WTC11 (cell line): ENCODE measurements around the gene PUDP. TPM values are rescaled to one million over a fixed set of nuclear protein-coding genes. Genes with fewer than 3 reads are reported as not detected.

Experiments
- ATAC-seq: fragments of 200-7000 bp; cut with Tn5 transposase; 2 replicates; pipeline ENCODE4 v1.10.0; 2021; ENCODE audit warnings: mild to moderate bottlenecking, moderate library complexity
- Bru-seq: library from RNA; stranded (reverse); fragments of 400-500 nt; gene quantifications from one replicate; lab custom pipeline; 2021; lab: Mats Ljungman, UMichigan
- CTCF ChIA-PET: fragments of 300-600 bp; sonication (Branson Sonifier 250); formaldehyde crosslinking; loops from one replicate; lab custom pipeline; 2021; ENCODE audit warnings: antibody characterized with exemption; lab: Charles Lee
- POLR2A ChIA-PET: fragments of 350-600 bp; sonication (Branson Sonifier 250); formaldehyde crosslinking; loops from one replicate; lab custom pipeline; 2021; ENCODE audit warnings: antibody characterized with exemption; lab: Charles Lee
- DNase-seq: peaks from one replicate; pipeline ENCODE4 v3.0.0; 2021; ENCODE audit warnings: low spot score
- H3K27ac Mint-ChIP-seq: 2 replicates; pipeline ENCODE4 v1.8.0; 2021; ENCODE audit warnings: mixed read lengths
- H3K27me3 Mint-ChIP-seq: 2 replicates; pipeline ENCODE4 v1.8.0; 2021; ENCODE audit warnings: low read depth, mild to moderate bottlenecking, moderate library complexity, mixed read lengths
- H3K36me3 Mint-ChIP-seq: 2 replicates; pipeline ENCODE4 v1.8.0; 2021; ENCODE audit warnings: mixed read lengths
- H3K4me1 Mint-ChIP-seq: 2 replicates; pipeline ENCODE4 v1.8.0; 2022; ENCODE audit warnings: mixed read lengths
- H3K4me3 Mint-ChIP-seq: 2 replicates; pipeline ENCODE4 v1.8.0; 2021; ENCODE audit warnings: mild to moderate bottlenecking, moderate library complexity, mixed read lengths
- H3K9me3 Mint-ChIP-seq: 2 replicates; pipeline ENCODE4 v1.8.0; 2021; ENCODE audit warnings: mixed read lengths
- ARID4B ChIP-seq: sonication (generic); formaldehyde crosslinking; IDR thresholded peaks from 2 replicates; pipeline ENCODE4 v1.8.0; 2023; ENCODE audit warnings: missing genetic modification reagents, mild to moderate bottlenecking, borderline replicate concordance
- CREM ChIP-seq: sonication (generic); formaldehyde crosslinking; IDR thresholded peaks from 2 replicates; pipeline ENCODE4 v1.8.1; 2022; ENCODE audit warnings: mild to moderate bottlenecking, missing genetic modification reagents, moderate library complexity
- ERG ChIP-seq: fragments of 250-450 bp; sonication (Bioruptor Pico); IDR thresholded peaks from 2 replicates; pipeline ENCODE4 v1.8.0; 2021; ENCODE audit warnings: mild to moderate bottlenecking
- FOXK1 ChIP-seq: sonication (generic); formaldehyde crosslinking; IDR thresholded peaks from 2 replicates; pipeline ENCODE4 v1.8.0; 2022; ENCODE audit warnings: mild to moderate bottlenecking, moderate library complexity, missing genetic modification reagents
- JUN ChIP-seq: sonication (generic); formaldehyde crosslinking; IDR thresholded peaks from 2 replicates; pipeline ENCODE4 v1.8.0; 2023; ENCODE audit warnings: mild to moderate bottlenecking, missing genetic modification reagents
- MXD4 ChIP-seq: fragments of 250-450 bp; sonication (Bioruptor Pico); IDR thresholded peaks from 2 replicates; pipeline ENCODE4 v1.8.0; 2021; ENCODE audit warnings: mild to moderate bottlenecking, moderate library complexity, borderline replicate concordance
- TEAD4 ChIP-seq: sonication (generic); formaldehyde crosslinking; IDR thresholded peaks from 2 replicates; pipeline ENCODE4 v1.8.0; 2022; ENCODE audit warnings: mild to moderate bottlenecking, missing genetic modification reagents
- TP53 ChIP-seq: sonication (generic); formaldehyde crosslinking; IDR thresholded peaks from 2 replicates; pipeline ENCODE4 v1.8.1; 2023; ENCODE audit warnings: mild to moderate bottlenecking, missing genetic modification reagents
- USF1 ChIP-seq: sonication (generic); formaldehyde crosslinking; IDR thresholded peaks from 2 replicates; pipeline ENCODE4 v1.8.0; 2022; ENCODE audit warnings: mild to moderate bottlenecking, missing genetic modification reagents
- ZNF263 ChIP-seq: sonication (generic); formaldehyde crosslinking; IDR thresholded peaks from 2 replicates; pipeline ENCODE4 v1.8.1; 2022; ENCODE audit warnings: low read depth, mild to moderate bottlenecking, moderate library complexity, missing genetic modification reagents
- ZNF281 ChIP-seq: sonication (generic); formaldehyde crosslinking; IDR thresholded peaks from 2 replicates; pipeline ENCODE4 v1.8.0; 2023; ENCODE audit warnings: mild to moderate bottlenecking, missing genetic modification reagents
- ZNF396 ChIP-seq: fragments of 250-450 bp; sonication (Bioruptor Pico); IDR thresholded peaks from 2 replicates; pipeline ENCODE4 v1.8.0; 2021; ENCODE audit warnings: mild to moderate bottlenecking, moderate library complexity, borderline replicate concordance
- ZNF512 ChIP-seq: sonication (generic); formaldehyde crosslinking; IDR thresholded peaks from 2 replicates; pipeline ENCODE4 v1.8.1; 2022; ENCODE audit warnings: missing genetic modification reagents, borderline replicate concordance
- long read RNA-seq, 3 experiments: library from RNA in 1 of 3; library from capped mRNA in 1 of 3; library from polyadenylated mRNA in 1 of 3; unstranded in 2 of 3; stranded (forward) in 1 of 3; transcript quantifications; one replicate each; pipeline ENCODE4 v2.0.0, GENCODE V29; 2021
- total RNA-seq: library from RNA; stranded (reverse); gene quantifications from 3 replicates; pipeline ENCODE4 v1.2.3, GENCODE V29; 2021

The PUDP gene
- 20.8 to 22.2 TPM (median 21.7 TPM) in 3 replicates for total RNA-seq
- percentile 60 among the genes with signal in this experiment for Bru-seq, nascent RNA
- long read RNA-seq, experiment 1, transcript PUDP-201 (4 exons, 2,140 nt): major isoform, 63 of 76 reads
- long read RNA-seq, experiment 1, partial matches to known transcripts: 2 of 76 reads
- long read RNA-seq, experiment 1, other reads (novel, unspliced or antisense): 8 of 76 reads
- long read RNA-seq, experiment 2, transcript PUDP-201 (4 exons, 2,140 nt): major isoform, 13 of 35 reads
- long read RNA-seq, experiment 2, partial matches to known transcripts: 6 of 35 reads
- long read RNA-seq, experiment 2, other reads (novel, unspliced or antisense): 16 of 35 reads
- long read RNA-seq, experiment 3, transcript PUDP-201 (4 exons, 2,140 nt): major isoform, 70 of 94 reads
- long read RNA-seq, experiment 3, partial matches to known transcripts: 16 of 94 reads
- long read RNA-seq, experiment 3, other reads (novel, unspliced or antisense): 6 of 94 reads

- TF ChIP-seq FOXK1: peak; percentile 41; the same call in 1 of the 2 replicates
- no peak for TF ChIP-seq ZNF396 (CRISPR knock-in tag)
- Mint-ChIP-seq H3K9me3 (no peaks in the 10 kb centered on the region), H3K36me3 (no peaks in the 10 kb centered on the region), H3K27ac (no peak within 1 kb of the TSS), H3K4me1 (peaks cover 4% of the 10 kb centered on the region), H3K27me3 (no peaks in the 10 kb centered on the region; the same call in 1 of the 2 replicates), H3K4me3 (peak within 1 kb of the TSS; percentile 77)
- CTCF ChIA-PET: interaction anchor here (1.0 kb wide), 1 partner anchor 44 kb away, joined by 3 read pairs; no protein-coding TSS in a partner anchor
- POLR2A ChIA-PET: no interaction called here
- DNase-seq (peak; percentile 79), ATAC-seq (peak; percentile 95)
These were observed at the start of gene PUDP for GRCh38 chrX:7147978-7148854. TSS of gene PUDP (minus strand) at chrX:7148153. CDS start at chrX:7148113, 40 bp downstream.

- DNase-seq (no peak), ATAC-seq (no peak)
- CTCF ChIA-PET: no interaction called here
- Mint-ChIP-seq H3K36me3 (peaks cover 2% of the 10 kb centered on the region), H3K27me3 (no peaks in the 10 kb centered on the region; the same call in 1 of the 2 replicates), H3K4me3 (no peak overlapping the region), H3K27ac (no peak overlapping the region), H3K4me1 (peaks cover 19% of the 10 kb centered on the region), H3K9me3 (peaks cover 12% of the 10 kb centered on the region)
- TF ChIP-seq USF1 (CRISPR knock-in tag): no peak
- POLR2A ChIA-PET: no interaction called here
These were observed 46.7 kb upstream of the PUDP start for GRCh38 chrX:7194606-7195005.

GRCh38 chrX:7192871-7193270 is 44.9 kb upstream of the PUDP start:
- Mint-ChIP-seq H3K9me3 (peaks cover 16% of the 10 kb centered on the region), H3K36me3 (peaks cover 4% of the 10 kb centered on the region)
- ATAC-seq (no peak), DNase-seq (no peak)
- TF ChIP-seq ZNF512 (CRISPR knock-in tag): no peak
- no peak for TF ChIP-seq JUN (CRISPR knock-in tag)
- no peak for TF ChIP-seq CREM (CRISPR knock-in tag)
- no peak for TF ChIP-seq TEAD4 (CRISPR knock-in tag)
- TF ChIP-seq, all 79 proteins: peak for 0
- ChIA-PET CTCF (interaction anchor here (0.7 to 1.8 kb wide), 3 partner anchors 126 to 667 kb away, joined by 3 to 5 read pairs (median 3); no protein-coding TSS in a partner anchor), POLR2A (no interaction called here)
- Mint-ChIP-seq H3K4me3 (no peak overlapping the region), H3K27ac (no peak overlapping the region), H3K27me3 (no peaks in the 10 kb centered on the region; the same call in 1 of the 2 replicates), H3K4me1 (peaks cover 19% of the 10 kb centered on the region)

GRCh38 chrX:7191681-7192110 is 43.7 kb upstream of the PUDP start:
- H3K27me3 Mint-ChIP-seq: no peaks in the 10 kb centered on the region; the same call in 1 of the 2 replicates
- ChIA-PET CTCF (interaction anchor here (0.5 to 1.8 kb wide), 39 partner anchors 9 to 1163 kb away, joined by 3 to 12 read pairs (median 4); partner anchors contain the start of genes PUDP and STS), POLR2A (no interaction called here)
- DNase-seq: peak; percentile 37
- H3K4me1 Mint-ChIP-seq: peaks cover 14% of the 10 kb centered on the region
- ATAC-seq: peak; percentile 94
- no peak overlapping the region for H3K27ac Mint-ChIP-seq
- peaks cover 4% of the 10 kb centered on the region for H3K36me3 Mint-ChIP-seq
- H3K4me3 Mint-ChIP-seq: no peak overlapping the region
- peaks cover 12% of the 10 kb centered on the region for H3K9me3 Mint-ChIP-seq
- TF ChIP-seq TP53 (no peak), ZNF263 (no peak), ERG (no peak), ZNF281 (CRISPR knock-in tag) (no peak), ARID4B (CRISPR knock-in tag) (no peak), MXD4 (no peak), TEAD4 (CRISPR knock-in tag) (no peak)
